PFSK-1 (cell line): ENCODE results near the gene SIGLEC5.

Source experiments
- POLR2AphosphoS5 ChIP-seq: IDR thresholded peaks from 2 replicates; pipeline ENCODE4 v1.6.1; 2012; ENCODE audit warnings: low read depth, mild to moderate bottlenecking, control low read depth, low read length, moderate library complexity
- SIN3A ChIP-seq: IDR thresholded peaks from 2 replicates; pipeline ENCODE4 v1.6.1; 2012; ENCODE audit warnings: mild to moderate bottlenecking, low read length, moderate library complexity, borderline replicate concordance; ENCODE audit not compliant: insufficient read depth
- TAF1 ChIP-seq: IDR thresholded peaks from 2 replicates; pipeline ENCODE4 v1.6.1; 2012; ENCODE audit warnings: low read length, control low read depth, borderline replicate concordance; ENCODE audit not compliant: insufficient read depth
- TF ChIP-seq, protein P1 (sequence below), 2 experiments: IDR thresholded peaks; 2 replicates each; pipeline versions ENCODE4 v1.6.1 to v1.8.0; 2011 to 2012; ENCODE audit warnings: low read depth in 2 of 2, low read length in 2 of 2, control low read depth in 1 of 2, inconsistent platforms in 1 of 2, mild to moderate bottlenecking in 1 of 2, moderate library complexity in 1 of 2; ENCODE audit not compliant: insufficient read depth in 1 of 2

DNA sequence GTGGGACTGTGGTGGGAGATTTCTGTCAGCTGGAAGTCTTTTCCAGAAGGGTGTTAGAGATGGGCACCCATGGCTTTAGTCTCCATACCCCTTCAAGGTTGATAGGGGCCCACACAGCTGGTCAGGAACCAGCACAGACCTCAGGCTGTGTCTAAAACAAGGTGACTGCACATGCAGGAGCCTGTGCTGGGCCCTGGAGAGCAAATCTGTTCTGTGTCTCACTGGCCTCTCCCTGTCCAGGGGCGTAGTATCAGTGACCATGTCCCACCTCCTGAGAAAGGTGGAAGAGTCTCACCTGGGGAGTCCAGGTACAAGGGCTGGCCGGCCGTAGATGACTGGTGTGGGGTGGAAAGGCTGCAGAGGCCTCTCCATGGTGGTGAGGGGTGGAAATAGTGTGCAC, 39.8 kb downstream of the SIGLEC5 start:
- TF ChIP-seq SIN3A (no peak), TAF1 (no peak), POLR2AphosphoS5 (no peak)
- TF ChIP-seq, protein P1, sequence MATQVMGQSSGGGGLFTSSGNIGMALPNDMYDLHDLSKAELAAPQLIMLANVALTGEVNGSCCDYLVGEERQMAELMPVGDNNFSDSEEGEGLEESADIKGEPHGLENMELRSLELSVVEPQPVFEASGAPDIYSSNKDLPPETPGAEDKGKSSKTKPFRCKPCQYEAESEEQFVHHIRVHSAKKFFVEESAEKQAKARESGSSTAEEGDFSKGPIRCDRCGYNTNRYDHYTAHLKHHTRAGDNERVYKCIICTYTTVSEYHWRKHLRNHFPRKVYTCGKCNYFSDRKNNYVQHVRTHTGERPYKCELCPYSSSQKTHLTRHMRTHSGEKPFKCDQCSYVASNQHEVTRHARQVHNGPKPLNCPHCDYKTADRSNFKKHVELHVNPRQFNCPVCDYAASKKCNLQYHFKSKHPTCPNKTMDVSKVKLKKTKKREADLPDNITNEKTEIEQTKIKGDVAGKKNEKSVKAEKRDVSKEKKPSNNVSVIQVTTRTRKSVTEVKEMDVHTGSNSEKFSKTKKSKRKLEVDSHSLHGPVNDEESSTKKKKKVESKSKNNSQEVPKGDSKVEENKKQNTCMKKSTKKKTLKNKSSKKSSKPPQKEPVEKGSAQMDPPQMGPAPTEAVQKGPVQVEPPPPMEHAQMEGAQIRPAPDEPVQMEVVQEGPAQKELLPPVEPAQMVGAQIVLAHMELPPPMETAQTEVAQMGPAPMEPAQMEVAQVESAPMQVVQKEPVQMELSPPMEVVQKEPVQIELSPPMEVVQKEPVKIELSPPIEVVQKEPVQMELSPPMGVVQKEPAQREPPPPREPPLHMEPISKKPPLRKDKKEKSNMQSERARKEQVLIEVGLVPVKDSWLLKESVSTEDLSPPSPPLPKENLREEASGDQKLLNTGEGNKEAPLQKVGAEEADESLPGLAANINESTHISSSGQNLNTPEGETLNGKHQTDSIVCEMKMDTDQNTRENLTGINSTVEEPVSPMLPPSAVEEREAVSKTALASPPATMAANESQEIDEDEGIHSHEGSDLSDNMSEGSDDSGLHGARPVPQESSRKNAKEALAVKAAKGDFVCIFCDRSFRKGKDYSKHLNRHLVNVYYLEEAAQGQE (IDR thresholded peaks at IDR 0.05; ENCODE audit: insufficient read depth in 1 of 2, low read depth in 2 of 2, low read length in 2 of 2) = no peak
